Posterior cingulate gyrus (tissue), 11 donors: ENCODE results near the gene FKBP2.

ENCODE experiments used
- DNase-seq, 10 donors: peaks; one replicate each; pipeline versions ENCODE4 v3.0.0 to v3.0.0-alpha.2; 2020 to 2021; ENCODE audit warnings: mixed read lengths in 3 of 10
- intact Hi-C: fragments of 100-400 bp; cut with DNase I; formaldehyde crosslinking; loops from one replicate; pipeline ENCODE4 v1.15.1; 2023

Gene FKBP2

GRCh38 chr11:64276653-64277431, 35.9 kb downstream of the FKBP2 start:
- intact Hi-C loops: no loop called here
- DNase-seq: peak in 1 of 10 donors; percentile 91

- intact Hi-C loops: no loop called here
Measured at GRCh38 chr11:64278576-64279190, 37.8 kb downstream of the FKBP2 start.

GRCh38 chr11:64281957-64282770, 41.3 kb downstream of the FKBP2 start:
- intact Hi-C loops: no loop called here
- no peak for DNase-seq

More at GRCh38 chr11:64278576-64279190, 37.8 kb downstream of the FKBP2 start:
- DNase-seq: no peak

GRCh38 chr11:64283092-64283491, 42.2 kb downstream of the FKBP2 start:
- intact Hi-C loops: no loop called here
- DNase-seq: no peak

- intact Hi-C loops: no loop called here
- DNase-seq: peak; percentile 96 to 100 (median 98)
Measured at GRCh38 chr11:64284048-64284961, 43.4 kb downstream of the FKBP2 start, which contains the start of gene BAD. Gene BAD, minus strand, starts transcription at chr11:64284665. Its CDS starts 297 bp downstream, at chr11:64284368.

- intact Hi-C loops: loop anchor here (1.0 kb wide), 2 partner anchors 15 to 20 kb away; partner anchors contain the start of gene ESRRA
- peak; percentile 81 to 98 (median 86) for DNase-seq
Measured at GRCh38 chr11:64284962-64285884, 44.3 kb downstream of the FKBP2 start, which contains the start of gene GPR137. Gene GPR137, plus strand, starts transcription at chr11:64285848. Its CDS starts 677 bp downstream, at chr11:64286525.

- peak in 1 of 10 donors; percentile 19 for DNase-seq
Measured at GRCh38 chr11:64285885-64286800, 45.2 kb downstream of the FKBP2 start.

GRCh38 chr11:64286801-64287159, 45.9 kb downstream of the FKBP2 start:
- DNase-seq: no peak
- intact Hi-C loops: no loop called here

More at GRCh38 chr11:64285885-64286800, 45.2 kb downstream of the FKBP2 start:
- intact Hi-C loops: loop anchor here (1.0 kb wide), 2 partner anchors 16 to 19 kb away; partner anchors contain the start of gene ESRRA

GRCh38 chr11:64287676-64288352, 46.9 kb downstream of the FKBP2 start:
- no peak for DNase-seq
- intact Hi-C loops: no loop called here

GRCh38 chr11:64288353-64288750, 47.5 kb downstream of the FKBP2 start:
- intact Hi-C loops: no loop called here
- no peak for DNase-seq

- no peak for DNase-seq
- intact Hi-C loops: no loop called here
Measured at GRCh38 chr11:64289002-64289564, 48.2 kb downstream of the FKBP2 start.

- DNase-seq: no peak
- intact Hi-C loops: no loop called here
Measured at GRCh38 chr11:64290352-64291261, 49.7 kb downstream of the FKBP2 start.

GRCh38 chr11:64291262-64291751, 50.4 kb downstream of the FKBP2 start, which contains the start of gene KCNK4:
Gene KCNK4, plus strand, starts transcription at chr11:64291302. Its CDS starts 1,717 bp downstream, at chr11:64293019.
- no peak for DNase-seq
- intact Hi-C loops: no loop called here

GRCh38 chr11:64291752-64292459, 51.0 kb downstream of the FKBP2 start:
- intact Hi-C loops: no loop called here
- peak in 1 of 10 donors; percentile 31 for DNase-seq
